WTC11 (cell line): ENCODE data around the gene NDUFS1. TPM values are rescaled to one million over a fixed set of nuclear protein-coding genes. Genes with fewer than 3 reads are reported as not detected.

Source experiments
- ATAC-seq: fragments of 200-7000 bp; cut with Tn5 transposase; 2 replicates; pipeline ENCODE4 v1.10.0; 2021; ENCODE audit warnings: mild to moderate bottlenecking, moderate library complexity
- CTCF ChIA-PET: fragments of 300-600 bp; sonication (Branson Sonifier 250); formaldehyde crosslinking; loops from one replicate; lab custom pipeline; 2021; ENCODE audit warnings: antibody characterized with exemption; lab: Charles Lee
- POLR2A ChIA-PET: fragments of 350-600 bp; sonication (Branson Sonifier 250); formaldehyde crosslinking; loops from one replicate; lab custom pipeline; 2021; ENCODE audit warnings: antibody characterized with exemption; lab: Charles Lee
- DNase-seq: peaks from one replicate; pipeline ENCODE4 v3.0.0; 2021; ENCODE audit warnings: low spot score
- H3K27ac Mint-ChIP-seq: 2 replicates; pipeline ENCODE4 v1.8.0; 2021; ENCODE audit warnings: mixed read lengths
- H3K27me3 Mint-ChIP-seq: 2 replicates; pipeline ENCODE4 v1.8.0; 2021; ENCODE audit warnings: low read depth, mild to moderate bottlenecking, moderate library complexity, mixed read lengths
- H3K36me3 Mint-ChIP-seq: 2 replicates; pipeline ENCODE4 v1.8.0; 2021; ENCODE audit warnings: mixed read lengths
- H3K4me1 Mint-ChIP-seq: 2 replicates; pipeline ENCODE4 v1.8.0; 2022; ENCODE audit warnings: mixed read lengths
- H3K4me3 Mint-ChIP-seq: 2 replicates; pipeline ENCODE4 v1.8.0; 2021; ENCODE audit warnings: mild to moderate bottlenecking, moderate library complexity, mixed read lengths
- H3K9me3 Mint-ChIP-seq: 2 replicates; pipeline ENCODE4 v1.8.0; 2021; ENCODE audit warnings: mixed read lengths
- FOXJ3 ChIP-seq: sonication (generic); formaldehyde crosslinking; IDR thresholded peaks from 2 replicates; pipeline ENCODE4 v1.9.0; 2021; ENCODE audit warnings: missing genetic modification reagents, mild to moderate bottlenecking, borderline replicate concordance
- FOXK1 ChIP-seq: sonication (generic); formaldehyde crosslinking; IDR thresholded peaks from 2 replicates; pipeline ENCODE4 v1.8.0; 2022; ENCODE audit warnings: mild to moderate bottlenecking, moderate library complexity, missing genetic modification reagents
- GRHL2 ChIP-seq: fragments of 250-450 bp; sonication (Bioruptor Pico); IDR thresholded peaks from 2 replicates; pipeline ENCODE4 v1.8.0; 2022; ENCODE audit warnings: mild to moderate bottlenecking, moderate library complexity; ENCODE audit not compliant: insufficient replicate concordance, severe bottlenecking
- GTF2I ChIP-seq: fragments of 250-450 bp; sonication (Bioruptor Pico); conservative IDR thresholded peaks from 2 replicates; pipeline ENCODE4 v1.4.0; 2021; ENCODE audit warnings: mild to moderate bottlenecking
- IRF2 ChIP-seq: sonication (generic); formaldehyde crosslinking; IDR thresholded peaks from 2 replicates; pipeline ENCODE4 v1.8.0; 2022; ENCODE audit warnings: low read depth, missing genetic modification reagents, borderline replicate concordance
- JUN ChIP-seq: sonication (generic); formaldehyde crosslinking; IDR thresholded peaks from 2 replicates; pipeline ENCODE4 v1.8.0; 2023; ENCODE audit warnings: mild to moderate bottlenecking, missing genetic modification reagents
- MYBL2 ChIP-seq: sonication (generic); formaldehyde crosslinking; IDR thresholded peaks from 2 replicates; pipeline ENCODE4 v1.8.1; 2023; ENCODE audit warnings: mild to moderate bottlenecking, moderate library complexity, missing genetic modification reagents
- RELA ChIP-seq: sonication (generic); formaldehyde crosslinking; IDR thresholded peaks from 2 replicates; pipeline ENCODE4 v1.8.1; 2022; ENCODE audit warnings: missing genetic modification reagents, mild to moderate bottlenecking, borderline replicate concordance
- RORB ChIP-seq: fragments of 250-450 bp; sonication (Bioruptor Pico); IDR thresholded peaks from 2 replicates; pipeline ENCODE4 v1.9.0; 2021; ENCODE audit warnings: mild to moderate bottlenecking
- SMAD3 ChIP-seq: sonication (generic); formaldehyde crosslinking; IDR thresholded peaks from 2 replicates; pipeline ENCODE4 v1.8.0; 2022; ENCODE audit warnings: missing genetic modification reagents, mild to moderate bottlenecking, borderline replicate concordance
- TEAD4 ChIP-seq: sonication (generic); formaldehyde crosslinking; IDR thresholded peaks from 2 replicates; pipeline ENCODE4 v1.8.0; 2022; ENCODE audit warnings: mild to moderate bottlenecking, missing genetic modification reagents
- ZNF219 ChIP-seq: sonication (generic); formaldehyde crosslinking; IDR thresholded peaks from 2 replicates; pipeline ENCODE4 v1.8.0; 2023; ENCODE audit warnings: missing genetic modification reagents, mild to moderate bottlenecking, borderline replicate concordance
- ZNF416 ChIP-seq: fragments of 250-450 bp; sonication (Bioruptor Pico); IDR thresholded peaks from 2 replicates; pipeline ENCODE4 v1.9.0; 2021; ENCODE audit warnings: mild to moderate bottlenecking, inconsistent platforms
- total RNA-seq: library from RNA; stranded (reverse); gene quantifications from 3 replicates; pipeline ENCODE4 v1.2.3, GENCODE V29; 2021
- TF ChIP-seq, protein P1 (sequence below): sonication (generic); formaldehyde crosslinking; IDR thresholded peaks from 2 replicates; pipeline ENCODE4 v1.8.1; 2022; ENCODE audit warnings: low read depth, mild to moderate bottlenecking, moderate library complexity, missing genetic modification reagents, borderline replicate concordance
- TF ChIP-seq, protein P2 (sequence below): fragments of 250-450 bp; sonication (Bioruptor Pico); IDR thresholded peaks from 2 replicates; pipeline ENCODE4 v1.9.0; 2021; ENCODE audit warnings: mild to moderate bottlenecking
- TF ChIP-seq, protein P3 (sequence below): sonication (generic); formaldehyde crosslinking; IDR thresholded peaks from 2 replicates; pipeline ENCODE4 v1.8.1; 2023; ENCODE audit warnings: mild to moderate bottlenecking, missing genetic modification reagents
- TF ChIP-seq, protein P4 (sequence below): sonication (generic); formaldehyde crosslinking; conservative IDR thresholded peaks from 2 replicates; pipeline ENCODE4 v1.8.1; 2023; ENCODE audit warnings: mild to moderate bottlenecking, low read depth, missing genetic modification reagents, moderate library complexity
- TF ChIP-seq, protein P5 (sequence below): sonication (generic); formaldehyde crosslinking; IDR thresholded peaks from 2 replicates; pipeline ENCODE4 v1.8.0; 2022; ENCODE audit warnings: mild to moderate bottlenecking, missing genetic modification reagents
- TF ChIP-seq, protein P6 (sequence below): sonication (generic); formaldehyde crosslinking; IDR thresholded peaks from 2 replicates; pipeline ENCODE4 v1.8.1; 2023; ENCODE audit warnings: mild to moderate bottlenecking, missing genetic modification reagents, moderate library complexity
- TF ChIP-seq, protein P7 (sequence below): sonication (generic); formaldehyde crosslinking; IDR thresholded peaks from 2 replicates; pipeline ENCODE4 v1.8.0; 2022; ENCODE audit warnings: mild to moderate bottlenecking, missing genetic modification reagents
- TF ChIP-seq, protein P8 (sequence below): sonication (generic); formaldehyde crosslinking; IDR thresholded peaks from 2 replicates; pipeline ENCODE4 v1.8.0; 2023; ENCODE audit warnings: mild to moderate bottlenecking, missing genetic modification reagents

Gene NDUFS1
- total RNA-seq, 1 experiment from 2014 or later: 106 TPM

DNA sequence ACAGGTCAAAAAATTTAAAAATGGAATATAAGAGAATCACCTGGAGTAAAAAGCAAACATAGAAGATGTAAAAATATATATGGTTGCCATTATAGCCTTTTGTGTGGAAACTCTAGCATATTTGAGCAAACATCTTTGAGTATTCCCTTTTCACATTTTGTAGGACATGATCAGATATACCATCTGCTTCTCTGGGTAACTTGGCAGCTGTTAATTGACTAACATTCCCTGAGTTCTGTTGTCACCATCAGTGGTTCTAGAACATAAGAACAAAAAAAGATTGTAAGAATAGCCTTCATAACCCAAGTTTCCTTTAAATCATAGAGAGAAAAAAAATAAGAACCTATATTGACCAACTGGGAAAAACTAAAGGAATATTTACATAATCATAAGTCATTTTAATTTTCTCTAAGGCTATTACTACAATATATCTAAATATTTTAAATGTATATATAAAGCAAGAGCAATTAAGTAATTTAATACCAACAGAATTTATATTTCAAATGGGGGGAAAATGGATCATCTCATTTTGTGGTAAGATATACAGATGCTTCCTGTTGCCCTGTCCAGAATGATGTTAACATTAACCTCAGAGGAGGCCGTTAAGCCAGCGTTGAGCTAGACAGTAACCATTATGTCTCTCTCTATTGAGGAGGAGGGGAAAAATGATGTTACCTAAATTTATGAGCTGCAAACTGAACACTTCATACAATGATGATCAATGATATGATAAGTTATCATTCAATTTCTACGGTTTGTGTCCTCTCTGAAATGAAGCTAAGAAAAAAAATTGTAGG is 63.5 kb downstream of the NDUFS1 start (continued):
- TF ChIP-seq, protein P1, sequence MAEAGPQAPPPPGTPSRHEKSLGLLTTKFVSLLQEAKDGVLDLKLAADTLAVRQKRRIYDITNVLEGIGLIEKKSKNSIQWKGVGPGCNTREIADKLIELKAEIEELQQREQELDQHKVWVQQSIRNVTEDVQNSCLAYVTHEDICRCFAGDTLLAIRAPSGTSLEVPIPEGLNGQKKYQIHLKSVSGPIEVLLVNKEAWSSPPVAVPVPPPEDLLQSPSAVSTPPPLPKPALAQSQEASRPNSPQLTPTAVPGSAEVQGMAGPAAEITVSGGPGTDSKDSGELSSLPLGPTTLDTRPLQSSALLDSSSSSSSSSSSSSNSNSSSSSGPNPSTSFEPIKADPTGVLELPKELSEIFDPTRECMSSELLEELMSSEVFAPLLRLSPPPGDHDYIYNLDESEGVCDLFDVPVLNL (CRISPR knock-in tag): no peak
- TF ChIP-seq FOXJ3 (CRISPR knock-in tag) (no peak), IRF2 (CRISPR knock-in tag) (no peak)
- TF ChIP-seq, all 79 proteins: peak for 0

DNA sequence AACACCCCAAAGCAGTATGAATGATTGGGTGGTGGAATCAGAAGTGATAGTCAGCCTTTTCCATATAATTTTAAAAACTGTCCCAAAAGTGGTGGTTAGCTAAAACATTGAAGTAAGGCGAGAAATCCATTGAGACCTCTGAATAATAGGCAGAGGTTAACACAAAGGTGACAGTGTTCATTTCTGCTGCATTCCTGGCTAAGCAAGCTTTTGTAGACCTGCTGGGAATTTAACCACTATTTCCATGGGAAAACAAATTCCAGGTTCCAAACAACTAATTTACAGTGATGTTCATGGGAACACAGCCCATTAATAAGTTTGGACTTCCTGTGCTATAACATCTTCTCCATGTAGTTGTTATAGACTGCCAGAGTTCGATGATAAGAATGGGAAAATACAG is 66.9 kb downstream of the NDUFS1 start:
- DNase-seq: no peak
- no peak overlapping the region for H3K4me3 Mint-ChIP-seq
- ChIA-PET POLR2A (interaction anchor here (0.6 to 1.2 kb wide), 5 partner anchors 8 to 1107 kb away, joined by 3 to 4 read pairs (median 3); no protein-coding TSS in a partner anchor), CTCF (interaction anchor here (1.5 kb wide), 1 partner anchor 88 kb away, joined by 4 read pairs; no protein-coding TSS in a partner anchor)
- peak overlapping the region; percentile 72 for H3K27ac Mint-ChIP-seq
- peaks cover 16% of the 10 kb centered on the region for H3K36me3 Mint-ChIP-seq
- H3K4me1 Mint-ChIP-seq: peaks cover 20% of the 10 kb centered on the region
- 0 out of 2 replicates have a peak, but pooled peaks have one; percentile 34 for ATAC-seq
- H3K9me3 Mint-ChIP-seq: no peaks in the 10 kb centered on the region
- no peaks in the 10 kb centered on the region for H3K27me3 Mint-ChIP-seq
- TF ChIP-seq RELA (CRISPR knock-in tag) (no peak), SMAD3 (no peak), IRF2 (CRISPR knock-in tag) (no peak), GRHL2 (CRISPR knock-in tag) (no peak), MYBL2 (no peak), FOXK1 (CRISPR knock-in tag) (no peak), TEAD4 (CRISPR knock-in tag) (no peak), GTF2I (CRISPR knock-in tag) (no peak), ZNF219 (CRISPR knock-in tag) (no peak), JUN (CRISPR knock-in tag) (no peak), RORB (CRISPR knock-in tag) (no peak), ZNF416 (CRISPR knock-in tag) (no peak)
- TF ChIP-seq, protein P2, sequence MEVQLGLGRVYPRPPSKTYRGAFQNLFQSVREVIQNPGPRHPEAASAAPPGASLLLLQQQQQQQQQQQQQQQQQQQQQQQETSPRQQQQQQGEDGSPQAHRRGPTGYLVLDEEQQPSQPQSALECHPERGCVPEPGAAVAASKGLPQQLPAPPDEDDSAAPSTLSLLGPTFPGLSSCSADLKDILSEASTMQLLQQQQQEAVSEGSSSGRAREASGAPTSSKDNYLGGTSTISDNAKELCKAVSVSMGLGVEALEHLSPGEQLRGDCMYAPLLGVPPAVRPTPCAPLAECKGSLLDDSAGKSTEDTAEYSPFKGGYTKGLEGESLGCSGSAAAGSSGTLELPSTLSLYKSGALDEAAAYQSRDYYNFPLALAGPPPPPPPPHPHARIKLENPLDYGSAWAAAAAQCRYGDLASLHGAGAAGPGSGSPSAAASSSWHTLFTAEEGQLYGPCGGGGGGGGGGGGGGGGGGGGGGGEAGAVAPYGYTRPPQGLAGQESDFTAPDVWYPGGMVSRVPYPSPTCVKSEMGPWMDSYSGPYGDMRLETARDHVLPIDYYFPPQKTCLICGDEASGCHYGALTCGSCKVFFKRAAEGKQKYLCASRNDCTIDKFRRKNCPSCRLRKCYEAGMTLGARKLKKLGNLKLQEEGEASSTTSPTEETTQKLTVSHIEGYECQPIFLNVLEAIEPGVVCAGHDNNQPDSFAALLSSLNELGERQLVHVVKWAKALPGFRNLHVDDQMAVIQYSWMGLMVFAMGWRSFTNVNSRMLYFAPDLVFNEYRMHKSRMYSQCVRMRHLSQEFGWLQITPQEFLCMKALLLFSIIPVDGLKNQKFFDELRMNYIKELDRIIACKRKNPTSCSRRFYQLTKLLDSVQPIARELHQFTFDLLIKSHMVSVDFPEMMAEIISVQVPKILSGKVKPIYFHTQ: no peak
- TF ChIP-seq, protein P3, sequence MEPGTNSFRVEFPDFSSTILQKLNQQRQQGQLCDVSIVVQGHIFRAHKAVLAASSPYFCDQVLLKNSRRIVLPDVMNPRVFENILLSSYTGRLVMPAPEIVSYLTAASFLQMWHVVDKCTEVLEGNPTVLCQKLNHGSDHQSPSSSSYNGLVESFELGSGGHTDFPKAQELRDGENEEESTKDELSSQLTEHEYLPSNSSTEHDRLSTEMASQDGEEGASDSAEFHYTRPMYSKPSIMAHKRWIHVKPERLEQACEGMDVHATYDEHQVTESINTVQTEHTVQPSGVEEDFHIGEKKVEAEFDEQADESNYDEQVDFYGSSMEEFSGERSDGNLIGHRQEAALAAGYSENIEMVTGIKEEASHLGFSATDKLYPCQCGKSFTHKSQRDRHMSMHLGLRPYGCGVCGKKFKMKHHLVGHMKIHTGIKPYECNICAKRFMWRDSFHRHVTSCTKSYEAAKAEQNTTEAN (CRISPR knock-in tag): no peak
- TF ChIP-seq, protein P4, sequence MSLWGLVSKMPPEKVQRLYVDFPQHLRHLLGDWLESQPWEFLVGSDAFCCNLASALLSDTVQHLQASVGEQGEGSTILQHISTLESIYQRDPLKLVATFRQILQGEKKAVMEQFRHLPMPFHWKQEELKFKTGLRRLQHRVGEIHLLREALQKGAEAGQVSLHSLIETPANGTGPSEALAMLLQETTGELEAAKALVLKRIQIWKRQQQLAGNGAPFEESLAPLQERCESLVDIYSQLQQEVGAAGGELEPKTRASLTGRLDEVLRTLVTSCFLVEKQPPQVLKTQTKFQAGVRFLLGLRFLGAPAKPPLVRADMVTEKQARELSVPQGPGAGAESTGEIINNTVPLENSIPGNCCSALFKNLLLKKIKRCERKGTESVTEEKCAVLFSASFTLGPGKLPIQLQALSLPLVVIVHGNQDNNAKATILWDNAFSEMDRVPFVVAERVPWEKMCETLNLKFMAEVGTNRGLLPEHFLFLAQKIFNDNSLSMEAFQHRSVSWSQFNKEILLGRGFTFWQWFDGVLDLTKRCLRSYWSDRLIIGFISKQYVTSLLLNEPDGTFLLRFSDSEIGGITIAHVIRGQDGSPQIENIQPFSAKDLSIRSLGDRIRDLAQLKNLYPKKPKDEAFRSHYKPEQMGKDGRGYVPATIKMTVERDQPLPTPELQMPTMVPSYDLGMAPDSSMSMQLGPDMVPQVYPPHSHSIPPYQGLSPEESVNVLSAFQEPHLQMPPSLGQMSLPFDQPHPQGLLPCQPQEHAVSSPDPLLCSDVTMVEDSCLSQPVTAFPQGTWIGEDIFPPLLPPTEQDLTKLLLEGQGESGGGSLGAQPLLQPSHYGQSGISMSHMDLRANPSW: no peak
- TF ChIP-seq, protein P5, sequence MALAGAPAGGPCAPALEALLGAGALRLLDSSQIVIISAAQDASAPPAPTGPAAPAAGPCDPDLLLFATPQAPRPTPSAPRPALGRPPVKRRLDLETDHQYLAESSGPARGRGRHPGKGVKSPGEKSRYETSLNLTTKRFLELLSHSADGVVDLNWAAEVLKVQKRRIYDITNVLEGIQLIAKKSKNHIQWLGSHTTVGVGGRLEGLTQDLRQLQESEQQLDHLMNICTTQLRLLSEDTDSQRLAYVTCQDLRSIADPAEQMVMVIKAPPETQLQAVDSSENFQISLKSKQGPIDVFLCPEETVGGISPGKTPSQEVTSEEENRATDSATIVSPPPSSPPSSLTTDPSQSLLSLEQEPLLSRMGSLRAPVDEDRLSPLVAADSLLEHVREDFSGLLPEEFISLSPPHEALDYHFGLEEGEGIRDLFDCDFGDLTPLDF: no peak
- TF ChIP-seq, protein P6, sequence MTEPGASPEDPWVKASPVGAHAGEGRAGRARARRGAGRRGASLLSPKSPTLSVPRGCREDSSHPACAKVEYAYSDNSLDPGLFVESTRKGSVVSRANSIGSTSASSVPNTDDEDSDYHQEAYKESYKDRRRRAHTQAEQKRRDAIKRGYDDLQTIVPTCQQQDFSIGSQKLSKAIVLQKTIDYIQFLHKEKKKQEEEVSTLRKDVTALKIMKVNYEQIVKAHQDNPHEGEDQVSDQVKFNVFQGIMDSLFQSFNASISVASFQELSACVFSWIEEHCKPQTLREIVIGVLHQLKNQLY (CRISPR knock-in tag): no peak
- TF ChIP-seq, protein P7, sequence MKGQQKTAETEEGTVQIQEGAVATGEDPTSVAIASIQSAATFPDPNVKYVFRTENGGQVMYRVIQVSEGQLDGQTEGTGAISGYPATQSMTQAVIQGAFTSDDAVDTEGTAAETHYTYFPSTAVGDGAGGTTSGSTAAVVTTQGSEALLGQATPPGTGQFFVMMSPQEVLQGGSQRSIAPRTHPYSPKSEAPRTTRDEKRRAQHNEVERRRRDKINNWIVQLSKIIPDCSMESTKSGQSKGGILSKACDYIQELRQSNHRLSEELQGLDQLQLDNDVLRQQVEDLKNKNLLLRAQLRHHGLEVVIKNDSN (CRISPR knock-in tag): no peak
- TF ChIP-seq, protein P8, sequence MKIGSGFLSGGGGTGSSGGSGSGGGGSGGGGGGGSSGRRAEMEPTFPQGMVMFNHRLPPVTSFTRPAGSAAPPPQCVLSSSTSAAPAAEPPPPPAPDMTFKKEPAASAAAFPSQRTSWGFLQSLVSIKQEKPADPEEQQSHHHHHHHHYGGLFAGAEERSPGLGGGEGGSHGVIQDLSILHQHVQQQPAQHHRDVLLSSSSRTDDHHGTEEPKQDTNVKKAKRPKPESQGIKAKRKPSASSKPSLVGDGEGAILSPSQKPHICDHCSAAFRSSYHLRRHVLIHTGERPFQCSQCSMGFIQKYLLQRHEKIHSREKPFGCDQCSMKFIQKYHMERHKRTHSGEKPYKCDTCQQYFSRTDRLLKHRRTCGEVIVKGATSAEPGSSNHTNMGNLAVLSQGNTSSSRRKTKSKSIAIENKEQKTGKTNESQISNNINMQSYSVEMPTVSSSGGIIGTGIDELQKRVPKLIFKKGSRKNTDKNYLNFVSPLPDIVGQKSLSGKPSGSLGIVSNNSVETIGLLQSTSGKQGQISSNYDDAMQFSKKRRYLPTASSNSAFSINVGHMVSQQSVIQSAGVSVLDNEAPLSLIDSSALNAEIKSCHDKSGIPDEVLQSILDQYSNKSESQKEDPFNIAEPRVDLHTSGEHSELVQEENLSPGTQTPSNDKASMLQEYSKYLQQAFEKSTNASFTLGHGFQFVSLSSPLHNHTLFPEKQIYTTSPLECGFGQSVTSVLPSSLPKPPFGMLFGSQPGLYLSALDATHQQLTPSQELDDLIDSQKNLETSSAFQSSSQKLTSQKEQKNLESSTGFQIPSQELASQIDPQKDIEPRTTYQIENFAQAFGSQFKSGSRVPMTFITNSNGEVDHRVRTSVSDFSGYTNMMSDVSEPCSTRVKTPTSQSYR (CRISPR knock-in tag): no peak
